K562 treated with DMSO at 1 percent for 48 hours (cell line): ENCODE data around the gene NOVA2. TPM values are rescaled to one million over a fixed set of nuclear protein-coding genes. Genes with fewer than 3 reads are reported as not detected.

Experiments
- total RNA-seq: library from RNA; unstranded; fragments of 300-600 nt; gene quantifications from 2 replicates; pipeline ENCODE4 v1.2.3, GENCODE V29; 2022; ENCODE audit warnings: low replicate concordance; ENCODE audit errors: extremely low read depth

NOVA2 gene, protein sequence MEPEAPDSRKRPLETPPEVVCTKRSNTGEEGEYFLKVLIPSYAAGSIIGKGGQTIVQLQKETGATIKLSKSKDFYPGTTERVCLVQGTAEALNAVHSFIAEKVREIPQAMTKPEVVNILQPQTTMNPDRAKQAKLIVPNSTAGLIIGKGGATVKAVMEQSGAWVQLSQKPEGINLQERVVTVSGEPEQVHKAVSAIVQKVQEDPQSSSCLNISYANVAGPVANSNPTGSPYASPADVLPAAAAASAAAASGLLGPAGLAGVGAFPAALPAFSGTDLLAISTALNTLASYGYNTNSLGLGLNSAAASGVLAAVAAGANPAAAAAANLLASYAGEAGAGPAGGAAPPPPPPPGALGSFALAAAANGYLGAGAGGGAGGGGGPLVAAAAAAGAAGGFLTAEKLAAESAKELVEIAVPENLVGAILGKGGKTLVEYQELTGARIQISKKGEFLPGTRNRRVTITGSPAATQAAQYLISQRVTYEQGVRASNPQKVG
- total RNA-seq, result not detected in 2 replicates

DNA sequence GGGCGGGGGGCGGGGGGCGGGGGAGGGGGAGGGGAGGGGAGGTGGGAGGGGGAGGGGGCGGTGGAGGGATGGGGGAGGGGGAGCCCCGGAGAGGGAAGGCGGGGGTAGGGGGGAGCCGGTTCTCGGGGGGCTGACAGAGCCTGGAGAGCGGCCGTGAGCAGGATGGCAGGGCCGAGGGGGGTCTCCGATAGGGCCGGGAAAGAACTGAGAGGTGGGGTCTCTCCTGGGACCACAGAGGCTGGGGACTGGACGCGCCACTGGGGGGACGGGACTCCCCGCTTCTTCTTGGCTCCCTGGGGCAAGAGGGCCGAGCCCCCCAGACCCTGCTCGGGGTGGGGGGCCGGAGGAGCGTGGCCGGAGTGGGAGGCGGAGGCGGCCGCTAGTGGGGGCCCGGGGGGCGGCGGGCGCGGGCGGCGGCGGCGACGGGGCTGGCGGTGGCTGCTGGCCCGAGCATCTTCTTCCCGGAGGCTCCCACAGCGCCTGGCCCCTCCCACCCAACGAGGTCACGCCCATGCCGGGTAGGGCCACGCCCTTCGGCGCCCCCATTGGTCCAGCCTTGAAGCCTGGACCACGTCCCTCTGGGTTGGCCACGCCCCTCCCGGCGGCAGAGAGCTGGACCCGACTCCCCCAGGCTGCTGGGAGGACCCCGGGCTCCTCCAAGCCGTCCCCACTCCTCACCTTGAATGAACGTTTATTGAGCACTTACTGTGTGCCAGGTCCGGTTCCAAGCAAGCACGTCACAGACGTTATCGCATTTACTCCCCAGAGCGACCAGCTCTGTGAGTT, at the start of gene NOVA2:
NOVA2 (minus strand) TSS at position 313 of the 786 bp plus-strand sequence. CDS start 514 bp downstream, outside the sequence.

DNA sequence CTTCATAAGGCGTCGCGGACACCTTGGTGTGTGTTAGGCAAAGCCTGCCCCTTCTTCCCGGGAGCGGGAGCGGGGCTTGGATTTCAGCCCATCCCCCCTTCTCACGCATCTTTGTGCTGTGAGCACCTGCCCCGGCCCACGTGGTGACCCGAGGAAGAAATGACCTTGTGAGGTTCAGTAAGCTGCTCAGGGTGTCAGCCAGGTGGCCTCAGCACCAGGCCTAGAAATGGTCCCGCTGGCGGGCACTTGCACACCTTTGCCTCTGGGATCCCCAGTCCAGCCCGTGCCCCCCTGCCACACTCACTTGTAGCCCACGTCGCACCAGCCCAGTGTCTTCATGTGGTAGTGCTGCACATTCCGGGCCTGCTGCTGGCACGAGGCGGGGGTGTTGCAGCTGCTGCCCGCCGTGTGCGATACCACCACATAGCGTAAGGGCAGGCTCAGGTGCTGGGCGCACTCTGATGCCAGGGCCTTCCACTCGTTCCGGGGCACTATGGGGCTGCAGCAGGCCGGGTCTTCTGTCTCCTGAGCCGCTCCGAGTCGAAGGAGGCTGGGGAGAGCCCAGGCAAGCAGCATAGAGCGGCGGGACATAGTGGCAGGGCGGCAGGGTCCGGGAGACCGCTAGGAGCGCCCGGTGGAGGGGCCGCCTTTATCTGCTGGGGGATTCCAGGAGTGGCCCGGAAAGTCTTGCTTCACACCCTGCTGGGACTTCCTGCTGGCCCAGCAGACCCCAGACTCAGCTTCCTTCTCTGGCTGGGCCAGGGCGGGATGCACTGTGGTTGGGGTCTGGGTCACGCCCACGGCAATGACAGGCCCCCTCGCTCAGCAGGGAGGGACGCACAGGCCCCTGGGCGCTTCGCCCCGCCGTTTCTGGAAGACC, 49.0 kb upstream of the NOVA2 start, which contains the start of gene PGLYRP1:
PGLYRP1 (minus strand) TSS at position 623 of the 880 bp plus-strand sequence; CDS start at position 591, 32 bp downstream.

DNA sequence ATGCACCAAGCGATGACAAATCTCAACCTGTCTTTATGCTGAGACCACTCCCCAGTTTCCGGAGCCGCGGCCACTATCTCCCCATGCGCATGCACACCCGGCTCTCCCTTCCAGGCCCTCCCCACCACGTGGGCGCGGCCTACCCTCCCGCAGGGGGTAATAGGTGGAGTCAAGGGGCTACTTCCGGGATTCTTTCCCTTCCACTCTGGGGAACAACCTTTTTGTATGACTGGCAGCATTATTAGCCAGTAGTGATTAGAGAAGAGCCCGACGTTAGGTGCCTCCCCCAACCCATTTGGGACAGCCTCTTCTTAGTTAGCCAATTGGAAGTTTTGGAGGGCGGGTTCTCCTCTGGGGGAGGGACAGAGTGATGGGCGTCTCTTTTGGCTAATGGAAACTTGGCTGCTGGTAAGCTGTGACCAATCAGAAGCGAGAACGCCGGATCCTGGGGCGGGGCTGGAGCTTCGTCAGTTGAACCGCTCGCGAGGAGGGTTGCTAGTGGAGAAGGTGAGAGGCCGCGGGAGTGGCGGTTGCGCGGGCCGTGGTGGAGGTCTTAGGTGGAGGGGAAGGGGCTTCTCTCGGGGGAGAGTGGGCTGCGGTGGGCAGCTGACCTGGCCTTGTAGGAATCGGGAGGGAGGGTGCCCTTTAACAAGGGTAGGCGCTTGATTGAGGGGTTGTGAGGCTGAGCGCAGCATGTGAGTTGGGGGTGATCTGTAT, 21.5 kb upstream of the NOVA2 start, which contains the start of gene CCDC61:
CCDC61 (plus strand) TSS at position 470 of the 717 bp plus-strand sequence. CDS start 7,552 bp downstream, outside the sequence.

DNA sequence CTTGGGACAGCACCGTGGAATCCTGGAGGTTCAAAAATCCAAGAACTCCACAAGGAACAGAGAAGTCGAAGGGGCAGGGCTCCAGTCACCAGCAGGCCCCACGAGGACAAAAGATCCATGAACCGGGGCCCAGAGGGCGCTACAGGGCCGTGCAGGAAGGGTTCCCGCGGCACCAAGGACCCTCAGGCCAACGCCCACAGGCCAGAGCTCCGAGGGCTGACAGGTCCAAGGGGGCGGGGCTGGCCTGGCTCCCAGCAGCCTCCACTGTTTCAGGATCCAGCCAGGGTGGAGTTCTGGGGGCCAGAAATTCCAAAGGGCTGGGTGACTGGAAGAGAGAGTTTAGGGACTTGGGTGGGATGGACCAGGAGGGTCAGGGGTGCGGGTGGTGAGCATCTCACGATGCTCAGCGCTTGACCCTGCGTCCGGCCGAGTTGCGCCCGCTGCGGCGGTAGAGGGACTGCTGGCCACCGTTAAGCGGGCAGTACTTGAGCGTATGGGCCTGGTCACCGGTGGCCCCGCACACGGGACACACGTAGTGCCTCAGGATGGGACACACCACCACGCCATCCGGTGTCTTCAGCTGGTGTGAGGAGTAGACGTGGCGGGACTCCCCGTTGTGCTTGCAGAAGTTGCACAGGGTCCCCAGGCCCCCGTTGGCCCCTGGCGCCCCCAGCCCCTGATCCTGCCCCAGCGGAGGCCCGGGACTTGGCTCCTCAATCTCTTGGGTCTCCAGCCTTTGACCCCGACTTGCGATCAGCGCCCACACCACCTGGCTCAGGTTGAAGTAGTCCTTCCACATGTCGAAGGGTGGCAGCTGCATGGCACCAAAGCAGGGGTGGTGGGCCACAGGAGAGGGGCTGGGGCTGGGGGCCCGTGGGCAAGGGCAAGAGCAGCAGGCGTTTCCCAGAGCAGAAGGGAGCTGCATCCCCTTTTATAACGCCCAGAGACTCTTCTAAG, 59.5 kb downstream of the NOVA2 start, which contains the start of gene NANOS2:
NANOS2 (minus strand) TSS at position 905 of the 957 bp plus-strand sequence; CDS start at position 820, 85 bp downstream.

DNA sequence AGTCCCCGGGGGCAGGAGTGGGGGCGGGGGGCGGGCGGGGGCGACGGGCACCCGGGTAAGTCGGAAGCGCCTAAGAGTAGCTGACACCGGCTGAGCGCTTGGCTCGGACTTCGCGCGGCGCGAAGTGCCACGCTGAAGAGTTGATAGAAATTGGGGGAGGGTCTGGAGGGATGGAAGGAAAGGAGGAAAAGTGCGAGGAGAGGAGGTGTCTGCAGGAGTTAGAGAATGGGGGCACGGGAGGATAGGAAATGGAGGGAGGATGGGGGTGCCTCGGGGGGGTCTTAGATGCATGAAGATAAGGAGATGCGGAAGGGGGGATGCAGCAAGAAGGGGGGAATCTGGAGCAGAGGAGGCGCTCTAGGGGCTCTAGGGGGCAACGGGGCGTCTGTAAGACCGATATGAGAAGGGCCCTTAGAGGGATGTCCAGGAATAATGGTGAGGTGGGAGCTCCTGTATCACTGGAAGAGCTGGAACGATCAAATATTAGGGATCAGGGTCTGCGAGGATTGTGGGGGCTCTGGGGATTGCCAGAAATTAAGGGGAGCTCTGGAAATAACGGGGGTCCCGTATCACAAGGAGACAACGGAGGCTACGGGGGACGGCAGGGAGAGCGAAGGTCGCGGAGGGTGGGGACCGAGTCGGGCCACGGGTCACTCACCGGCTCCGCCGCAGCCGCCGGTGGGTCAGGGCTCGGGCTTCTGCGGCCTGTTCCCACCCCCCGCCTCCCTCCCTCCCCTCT, 71.6 kb downstream of the NOVA2 start, which contains the start of gene MYPOP:
MYPOP (minus strand) TSS at position 702 of the 739 bp plus-strand sequence. CDS start 840 bp downstream, outside the sequence.

DNA sequence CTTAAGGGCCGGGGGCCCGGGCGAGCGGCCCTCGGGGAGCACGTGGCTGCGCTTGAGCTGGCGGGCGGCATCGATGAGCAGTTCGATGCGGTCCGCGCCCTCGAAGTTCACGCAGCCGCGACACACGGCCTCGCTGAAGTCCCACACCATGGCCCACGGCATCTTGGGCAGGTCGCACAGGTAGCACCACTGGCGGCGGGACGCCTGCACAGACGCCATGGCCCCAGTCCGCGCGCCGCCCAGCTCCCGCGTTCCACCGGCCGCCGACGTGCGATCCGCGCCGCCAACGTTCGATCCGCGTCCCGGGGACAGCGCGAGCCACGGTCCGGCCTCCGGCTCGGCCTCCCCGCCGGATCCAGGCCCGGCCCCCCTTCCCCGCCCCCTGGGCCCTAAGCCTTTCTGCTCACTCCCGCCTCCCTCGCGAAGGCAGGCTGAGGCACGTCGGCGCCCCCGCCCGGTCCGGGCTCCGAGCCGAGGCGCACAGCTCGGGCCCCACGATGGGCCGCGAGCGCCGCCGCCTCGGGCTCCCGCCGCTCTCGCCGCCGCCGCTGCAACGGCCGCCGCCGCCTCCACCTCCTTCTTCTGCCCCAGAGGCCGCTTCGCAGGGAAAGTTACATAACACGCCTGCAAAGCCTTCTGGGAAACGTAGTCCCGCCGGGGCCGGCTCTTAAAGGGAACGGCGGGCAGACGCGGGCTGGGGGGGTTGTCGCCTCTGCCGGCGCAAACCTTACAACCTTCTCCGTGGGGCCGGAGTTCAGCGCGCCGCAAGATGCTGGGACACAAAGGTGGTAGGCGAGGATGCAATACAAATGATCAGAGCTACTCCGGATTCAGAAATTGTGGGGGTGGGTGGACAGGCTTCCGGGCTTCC, 87.9 kb downstream of the NOVA2 start, which contains the start of gene IRF2BP1:
IRF2BP1 (minus strand) TSS at position 586 of the 871 bp plus-strand sequence; CDS start at position 219, 367 bp downstream.

Other genes starting within 250 kb of the NOVA2 start
- gene FBXO46, start 243.0 kb downstream of the NOVA2 start, total RNA-seq, result not detected in 2 replicates
- gene MEIOSIN, start 240.4 kb downstream of the NOVA2 start, total RNA-seq, result not detected in 2 replicates
- not detected in 2 replicates for gene SIX5, start 204.6 kb downstream of the NOVA2 start, total RNA-seq
- gene DMPK, start 191.4 kb downstream of the NOVA2 start, total RNA-seq, result not detected in 2 replicates
- not detected in 2 replicates for gene DMWD, start 181.0 kb downstream of the NOVA2 start, total RNA-seq
- not detected in 2 replicates for gene RSPH6A, start 158.6 kb downstream of the NOVA2 start, total RNA-seq
- gene SYMPK, start 110.7 kb downstream of the NOVA2 start, total RNA-seq, result not detected in 2 replicates
- not detected in 2 replicates for gene FOXA3, start 109.5 kb downstream of the NOVA2 start, total RNA-seq
- not detected in 2 replicates for gene IRF2BP1, start 87.7 kb downstream of the NOVA2 start, total RNA-seq
- gene MYPOP, start 71.3 kb downstream of the NOVA2 start, total RNA-seq, result not detected in 2 replicates
- not detected in 2 replicates for gene NANOS2, start 59.1 kb downstream of the NOVA2 start, total RNA-seq
- gene CCDC61, start 21.6 kb upstream of the NOVA2 start, total RNA-seq, result not detected in 2 replicates
- not detected in 2 replicates for gene PGLYRP1, start 49.2 kb upstream of the NOVA2 start, total RNA-seq
- gene IGFL4, start 67.1 kb upstream of the NOVA2 start, total RNA-seq, result not detected in 2 replicates
- not detected in 2 replicates for gene IGFL3, start 150.8 kb upstream of the NOVA2 start, total RNA-seq
- not detected in 2 replicates for gene IGFL2, start 174.4 kb upstream of the NOVA2 start, total RNA-seq